HG03175 (cell line): ENCODE measurements around the gene SMC2.

Experiments
- ATAC-seq: cut with Tn5 transposase; IDR thresholded peaks from one replicate; pipeline ENCODE4 v1.9.1; 2021; ENCODE audit warnings: mild to moderate bottlenecking, moderate library complexity; ENCODE audit not compliant: unreplicated experiment

Gene SMC2

DNA sequence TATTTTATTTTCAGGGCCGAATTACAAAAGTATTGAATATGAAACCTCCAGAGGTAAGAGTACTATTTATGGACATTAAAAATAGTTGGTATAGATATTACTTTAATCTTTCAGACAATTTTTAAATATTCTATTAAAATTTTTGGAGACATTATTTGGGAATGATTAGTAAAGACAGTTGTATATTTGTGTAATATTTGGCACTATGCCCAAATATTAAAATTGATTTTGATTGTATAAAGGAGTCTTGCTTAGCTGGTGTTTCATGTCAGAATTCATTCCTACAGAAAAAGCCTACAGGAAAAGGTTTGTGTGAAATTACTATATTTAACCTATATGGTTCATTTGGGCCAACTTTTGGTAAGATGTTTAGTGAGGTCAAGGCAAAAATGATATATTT, 5.5 kb downstream of the SMC2 start:
- no peak for ATAC-seq

GRCh38 chr9:104104360-104104759, 10.3 kb downstream of the SMC2 start:
- no peak for ATAC-seq

DNA sequence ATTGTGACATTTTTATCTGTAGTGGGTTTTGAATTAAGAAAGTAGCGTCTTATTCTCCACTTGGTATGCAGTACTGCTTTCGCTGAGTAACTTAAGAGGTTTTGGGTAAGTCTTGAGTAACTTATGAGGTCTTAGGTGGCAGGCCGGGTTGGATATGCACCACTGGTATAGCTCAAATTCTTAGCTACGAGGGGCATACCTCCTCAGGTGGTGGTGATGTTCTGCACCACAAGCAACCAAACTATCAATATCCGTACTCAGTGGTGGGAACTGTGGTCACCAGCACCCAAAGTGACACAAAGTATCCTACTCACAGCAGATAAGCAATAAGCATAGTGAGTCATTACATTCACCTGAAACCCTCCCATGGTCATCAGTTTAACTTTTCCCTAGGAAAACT, 13.7 kb downstream of the SMC2 start:
- ATAC-seq, result no peak

GRCh38 chr9:104108315-104108714, 14.2 kb downstream of the SMC2 start:
- ATAC-seq, result no peak

DNA sequence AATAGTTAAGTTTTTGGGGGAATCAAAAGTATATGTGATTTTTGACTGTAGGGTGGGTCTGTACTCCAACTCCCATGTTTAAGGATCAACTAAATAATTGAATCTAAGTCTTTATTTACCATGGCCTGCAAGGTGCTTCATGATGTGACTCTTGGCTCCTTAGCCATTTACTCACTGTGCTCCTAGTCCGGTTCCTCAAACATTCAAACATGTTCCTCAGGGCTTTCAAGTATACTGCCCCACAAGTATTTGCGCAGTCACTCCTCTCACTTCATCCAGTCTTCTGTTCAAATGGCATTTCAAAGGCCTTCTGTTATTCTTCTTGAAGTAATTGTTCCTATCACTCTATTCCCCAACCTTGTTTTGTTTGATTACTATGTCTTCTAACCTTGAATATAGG, 16.4 kb downstream of the SMC2 start:
- ATAC-seq, result no peak

DNA sequence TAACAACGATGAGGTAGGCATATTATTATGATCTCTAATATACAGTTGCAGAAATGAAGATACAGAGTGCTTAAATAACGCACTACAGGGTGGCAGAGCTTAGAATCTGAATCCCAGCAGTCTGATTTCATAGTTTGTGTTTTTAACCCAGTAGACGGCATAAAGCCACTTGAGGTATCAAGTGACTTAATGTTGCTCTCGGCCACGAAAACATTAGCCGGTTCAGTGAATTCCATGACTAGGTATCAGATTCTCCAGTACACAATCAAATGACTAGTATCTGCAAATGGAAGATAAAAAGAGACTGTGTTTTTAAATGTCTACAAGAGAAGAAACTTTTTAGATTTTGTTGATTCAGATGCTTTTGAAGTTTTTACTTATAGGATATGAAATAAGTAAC, 24.8 kb downstream of the SMC2 start:
- ATAC-seq, result no peak

DNA sequence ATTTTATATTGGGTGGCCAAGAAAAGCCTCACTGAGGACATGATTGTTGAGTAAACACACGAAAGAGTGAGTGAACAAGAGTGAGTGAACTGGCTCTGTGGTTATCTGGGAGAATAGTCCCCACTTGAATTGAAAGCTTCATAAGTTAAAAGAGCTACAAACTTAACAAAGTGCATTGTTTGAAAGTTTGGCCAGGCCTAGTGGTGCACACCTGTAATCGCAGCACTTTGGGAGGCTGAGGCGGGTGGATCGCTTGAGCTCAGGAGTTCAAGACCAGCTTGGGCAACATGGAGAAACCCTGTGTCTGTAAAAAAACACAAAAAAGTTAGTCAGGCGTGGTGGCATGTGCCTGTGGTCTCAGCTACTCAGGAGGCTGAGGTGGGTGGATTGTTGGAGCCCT, 26.9 kb downstream of the SMC2 start:
- ATAC-seq, result no peak

GRCh38 chr9:104138243-104138868, 44.2 kb downstream of the SMC2 start:
- ATAC-seq, result no peak

GRCh38 chr9:104142799-104143549, 48.9 kb downstream of the SMC2 start:
- no peak for ATAC-seq

DNA sequence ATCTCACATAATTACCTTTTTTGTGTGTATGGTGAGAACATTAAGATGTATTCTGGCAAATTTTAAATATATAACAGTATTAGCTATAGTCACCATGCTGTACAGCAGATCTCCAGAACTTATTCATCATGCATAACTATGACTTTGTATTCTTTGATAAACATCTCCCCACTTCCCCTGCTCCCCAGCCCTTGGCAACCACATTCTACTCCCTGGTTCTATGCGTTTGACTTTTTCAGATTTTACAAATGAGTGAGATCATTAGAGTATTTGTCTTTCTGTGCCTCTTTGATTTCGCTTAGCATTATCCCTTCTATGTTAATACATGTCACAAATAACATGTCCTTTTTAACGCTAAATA, 49.4 kb downstream of the SMC2 start:
- no peak for ATAC-seq

DNA sequence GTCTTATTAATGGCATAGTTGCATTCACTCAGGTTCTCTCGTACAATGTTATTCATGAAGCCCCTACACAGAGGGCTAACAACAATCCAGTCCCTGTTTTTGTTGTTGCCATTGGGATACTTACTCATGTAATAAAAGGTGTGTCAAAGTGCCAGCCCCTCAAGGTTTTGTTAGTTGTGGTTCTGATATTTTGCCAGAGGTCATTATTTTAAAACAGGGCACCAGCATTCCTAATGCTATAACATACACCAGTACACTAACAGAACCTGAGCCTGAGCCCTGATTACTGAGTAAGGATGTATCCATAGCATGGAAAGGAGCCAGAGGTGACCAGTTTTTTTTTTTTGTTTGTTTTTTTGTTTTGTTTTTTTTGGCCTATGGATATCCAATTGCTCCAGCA, 50.2 kb downstream of the SMC2 start:
- no peak for ATAC-seq

- no peak for ATAC-seq
Measured at GRCh38 chr9:104173067-104173466, 79.0 kb downstream of the SMC2 start.

DNA sequence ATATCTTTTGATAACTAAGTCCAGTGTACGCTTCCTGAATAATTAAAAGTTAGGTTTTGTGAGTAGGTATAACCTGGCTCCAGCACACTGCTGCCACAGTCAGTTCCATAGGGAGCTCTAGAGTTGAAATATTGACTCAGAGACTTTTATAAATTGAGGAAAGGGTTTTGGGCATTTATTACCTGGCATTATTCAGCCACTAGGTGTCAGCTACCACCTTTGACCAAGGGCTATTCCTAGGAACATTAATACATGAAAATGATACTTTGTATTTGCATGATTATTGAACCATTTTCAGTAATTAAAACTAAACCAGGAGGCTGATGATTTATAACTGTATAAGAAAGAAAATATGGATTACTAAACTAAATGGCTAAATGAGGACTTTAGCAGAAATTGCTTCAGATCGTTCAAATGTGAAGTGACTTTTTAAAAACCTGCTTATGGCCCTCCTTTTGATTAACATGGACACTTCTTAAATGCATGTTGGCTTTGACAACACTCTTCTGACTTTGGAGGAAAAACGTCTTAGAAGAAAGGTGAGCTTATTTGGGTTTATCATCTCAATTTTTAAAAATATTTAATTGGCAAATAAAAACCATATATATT, 83.0 kb downstream of the SMC2 start:
- ATAC-seq, result peak; percentile 55

- peak; percentile 81 for ATAC-seq
Measured at GRCh38 chr9:104177676-104178075, 83.6 kb downstream of the SMC2 start.
